HG03439 (cell line): ENCODE results near the gene PROCA1.

Experiments used
- ATAC-seq: cut with Tn5 transposase; IDR thresholded peaks from one replicate; pipeline ENCODE4 v1.9.1; 2021; ENCODE audit warnings: mild to moderate bottlenecking, moderate library complexity; ENCODE audit not compliant: unreplicated experiment

The PROCA1 gene, protein sequence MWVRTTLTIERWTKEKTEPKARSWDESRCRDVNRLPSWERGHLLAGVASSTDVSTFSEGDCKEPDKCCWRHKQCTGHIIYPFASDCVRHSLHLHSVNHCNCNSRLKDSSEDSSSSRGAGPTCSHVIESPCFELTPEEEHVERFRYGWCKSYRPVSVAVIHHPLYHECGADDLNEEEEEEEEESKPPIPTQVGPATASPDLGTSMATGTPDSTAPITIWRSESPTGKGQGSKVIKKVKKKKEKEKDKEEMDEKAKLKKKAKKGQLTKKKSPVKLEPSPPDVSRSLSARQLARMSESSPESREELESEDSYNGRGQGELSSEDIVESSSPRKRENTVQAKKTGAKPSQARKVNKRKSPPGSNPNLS

DNA sequence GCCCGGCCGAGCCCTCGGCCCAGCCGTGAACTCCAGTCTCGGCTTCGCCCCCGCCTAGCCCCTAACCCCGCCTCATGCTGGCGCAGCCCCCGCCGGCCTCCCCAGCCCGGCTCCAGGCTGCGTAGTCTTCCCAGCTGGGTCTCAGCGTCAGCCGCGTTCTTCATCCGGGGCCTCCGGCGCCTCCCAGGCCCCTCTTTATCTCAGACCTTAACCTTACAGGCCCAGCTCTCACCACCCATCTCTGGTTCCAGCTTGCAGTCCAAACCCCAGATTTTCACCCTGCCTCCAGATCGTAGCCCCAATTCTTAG is at the start of gene PROCA1:
PROCA1 (minus strand) TSS at position 166 of the 309 bp plus-strand sequence. CDS start 228 bp downstream, outside the sequence.
- ATAC-seq: no peak

DNA sequence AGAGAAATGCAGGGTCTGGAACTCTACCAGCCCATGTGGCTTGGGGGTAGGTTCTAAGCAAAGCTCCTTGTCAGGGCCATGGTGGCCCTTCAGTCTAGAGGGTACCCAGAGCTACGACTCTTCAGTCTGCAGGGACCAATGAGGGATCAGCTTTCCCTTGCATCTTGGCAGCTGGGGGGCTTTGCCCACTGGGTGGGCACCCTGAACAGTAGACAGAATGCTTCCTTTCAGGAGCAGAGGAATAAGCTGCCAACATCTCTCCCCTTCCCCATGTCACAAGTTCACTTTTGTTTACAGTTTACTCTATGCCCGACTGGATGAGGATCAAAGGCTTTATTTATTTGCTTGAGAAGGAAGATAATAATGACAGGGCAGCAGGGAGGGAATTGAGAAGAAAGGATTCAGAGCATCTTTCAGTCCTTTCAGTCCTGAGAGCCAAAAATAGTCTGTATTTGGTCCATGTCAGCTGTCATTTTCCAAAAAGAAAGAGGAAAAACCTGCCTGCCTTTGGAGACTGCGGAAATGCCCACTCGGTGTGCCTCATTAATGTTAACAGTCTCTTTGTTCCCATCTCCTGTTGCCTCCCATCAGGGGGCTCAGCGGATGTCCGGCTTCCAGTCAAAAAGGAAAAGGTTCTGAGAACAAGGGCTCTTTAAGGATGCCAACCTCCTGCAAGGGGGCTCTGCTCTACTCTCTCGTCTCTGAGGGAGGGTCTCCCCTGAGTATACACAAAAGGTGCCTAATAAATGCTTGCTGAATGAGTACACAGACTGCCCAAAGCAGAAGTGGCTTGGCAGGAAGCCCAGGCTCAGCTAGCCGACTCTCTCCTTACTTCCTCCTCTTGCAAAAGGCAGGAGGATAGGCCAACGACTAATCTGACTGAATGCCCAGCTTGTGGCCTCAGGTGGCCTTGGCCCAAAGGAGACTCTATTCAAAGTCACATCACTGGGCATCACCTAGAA is 49.2 kb upstream of the PROCA1 start:
- no peak for ATAC-seq

DNA sequence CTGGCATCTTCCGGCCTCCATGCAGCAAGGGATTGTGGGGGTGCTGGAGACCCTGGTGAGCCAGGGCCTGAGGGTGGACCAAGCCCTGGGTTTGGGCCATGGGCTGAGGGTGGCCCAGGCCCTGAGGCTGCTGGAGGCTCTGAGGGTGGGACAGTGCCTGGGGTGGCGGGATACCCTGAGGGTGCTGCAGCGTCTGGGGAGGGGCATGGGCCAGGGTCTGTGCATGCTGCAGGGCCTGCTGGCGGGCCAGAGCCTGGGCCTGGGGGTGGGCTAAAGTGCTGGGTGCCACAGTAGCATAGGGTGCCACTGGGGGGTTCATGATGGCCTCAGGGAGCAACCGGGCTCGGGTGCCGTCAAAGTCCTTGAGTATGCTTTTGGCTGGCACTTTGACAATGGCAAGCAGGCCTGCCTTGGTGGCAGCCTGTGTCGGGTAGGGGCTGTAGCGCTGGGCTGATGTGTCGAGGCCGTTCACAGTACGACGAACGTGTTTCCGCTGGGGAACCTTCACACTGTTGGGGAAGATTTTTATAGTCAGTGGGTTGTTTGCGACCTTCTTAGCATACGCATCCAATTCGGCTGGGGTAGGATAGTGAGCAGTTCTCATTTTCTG is 47.7 kb upstream of the PROCA1 start:
- ATAC-seq: no peak

DNA sequence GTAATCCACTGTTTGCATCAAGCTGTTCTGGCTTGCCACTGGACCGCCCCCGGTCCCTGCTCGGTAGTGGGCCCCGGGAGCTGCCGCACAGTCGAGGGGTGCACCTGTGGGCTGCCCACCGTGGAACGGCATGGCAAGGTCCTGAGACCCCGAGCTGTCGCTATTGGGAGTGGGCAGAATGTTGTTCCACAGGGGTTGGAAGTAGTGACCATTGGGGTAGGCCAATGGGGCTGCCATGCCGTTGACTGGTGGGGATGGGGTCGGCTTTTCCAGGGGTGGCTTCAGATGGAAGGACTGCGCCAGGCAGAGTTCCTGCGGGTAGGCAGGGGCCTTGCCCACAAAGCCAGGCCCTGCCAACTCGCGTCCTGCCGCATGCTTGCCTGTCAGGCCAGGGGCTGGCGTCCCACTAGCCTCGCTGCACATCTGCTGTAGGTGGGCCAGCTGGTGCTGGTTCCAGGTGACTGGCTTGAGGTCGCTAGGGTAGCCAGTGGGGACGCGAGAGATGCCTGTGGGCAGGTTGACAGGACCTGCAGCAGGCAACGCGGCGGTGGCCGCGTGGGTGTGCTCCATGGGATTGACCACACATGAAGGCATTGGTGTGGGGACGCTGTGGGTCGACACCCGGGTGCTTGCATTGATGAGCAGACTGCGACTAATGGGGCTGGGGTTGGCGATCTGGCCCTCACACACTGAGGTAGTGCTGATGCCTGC is 46.9 kb upstream of the PROCA1 start:
- no peak for ATAC-seq

DNA sequence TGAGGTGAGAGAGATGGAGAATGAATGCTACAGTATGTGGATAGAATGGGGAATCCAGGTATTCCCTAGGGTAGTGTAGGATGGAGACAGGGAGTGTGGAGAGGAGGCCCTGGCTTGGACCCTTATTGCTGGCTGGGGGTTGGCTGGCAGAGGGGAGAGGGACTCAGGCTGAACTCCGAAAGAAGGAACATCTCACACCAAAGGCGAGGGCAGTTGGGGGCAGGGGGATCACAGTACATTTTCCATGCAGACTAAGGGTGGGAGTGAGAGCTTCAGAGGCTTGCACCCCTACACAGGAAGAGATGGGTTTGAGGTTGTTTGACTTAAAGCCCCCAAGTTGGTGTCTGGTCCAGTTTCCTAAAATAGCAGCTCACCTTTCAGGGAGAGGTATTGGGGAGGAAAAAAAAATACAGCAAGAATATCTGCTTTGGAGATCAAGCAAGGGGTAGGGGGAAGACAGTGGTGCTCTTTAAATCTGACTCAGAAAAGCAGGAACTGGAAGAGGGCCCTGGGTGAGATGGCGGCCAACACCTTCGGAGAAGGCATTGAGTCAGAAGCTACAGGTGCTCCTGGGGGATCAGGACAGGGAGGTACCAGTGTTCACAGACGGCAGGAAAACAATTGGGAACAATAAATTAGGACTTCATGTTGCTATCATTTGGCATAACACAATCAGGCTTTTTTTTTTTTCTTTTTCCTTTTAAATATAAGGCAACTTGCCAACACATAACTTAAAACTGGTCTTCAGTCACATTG is 44.5 kb upstream of the PROCA1 start:
- ATAC-seq: no peak

DNA sequence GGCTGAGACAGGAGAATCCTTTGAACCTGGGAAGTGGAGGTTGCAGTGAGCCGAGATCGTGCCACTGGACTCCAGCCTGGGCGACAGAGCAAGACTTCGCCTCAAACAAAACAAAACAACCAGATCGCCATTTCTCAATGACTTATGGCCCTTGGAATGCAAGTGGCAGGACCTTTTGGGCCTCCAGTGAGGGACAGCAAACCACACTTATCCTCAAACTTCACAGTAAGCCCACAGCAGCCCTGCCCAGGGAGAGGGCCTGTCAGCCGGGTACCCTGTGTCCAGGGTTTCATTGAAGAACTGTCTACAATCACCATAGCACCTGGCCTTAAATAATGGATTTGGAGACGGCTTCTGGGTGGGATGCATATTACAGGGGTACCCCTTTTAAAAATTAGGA is 43.8 kb upstream of the PROCA1 start:
- ATAC-seq: no peak

DNA sequence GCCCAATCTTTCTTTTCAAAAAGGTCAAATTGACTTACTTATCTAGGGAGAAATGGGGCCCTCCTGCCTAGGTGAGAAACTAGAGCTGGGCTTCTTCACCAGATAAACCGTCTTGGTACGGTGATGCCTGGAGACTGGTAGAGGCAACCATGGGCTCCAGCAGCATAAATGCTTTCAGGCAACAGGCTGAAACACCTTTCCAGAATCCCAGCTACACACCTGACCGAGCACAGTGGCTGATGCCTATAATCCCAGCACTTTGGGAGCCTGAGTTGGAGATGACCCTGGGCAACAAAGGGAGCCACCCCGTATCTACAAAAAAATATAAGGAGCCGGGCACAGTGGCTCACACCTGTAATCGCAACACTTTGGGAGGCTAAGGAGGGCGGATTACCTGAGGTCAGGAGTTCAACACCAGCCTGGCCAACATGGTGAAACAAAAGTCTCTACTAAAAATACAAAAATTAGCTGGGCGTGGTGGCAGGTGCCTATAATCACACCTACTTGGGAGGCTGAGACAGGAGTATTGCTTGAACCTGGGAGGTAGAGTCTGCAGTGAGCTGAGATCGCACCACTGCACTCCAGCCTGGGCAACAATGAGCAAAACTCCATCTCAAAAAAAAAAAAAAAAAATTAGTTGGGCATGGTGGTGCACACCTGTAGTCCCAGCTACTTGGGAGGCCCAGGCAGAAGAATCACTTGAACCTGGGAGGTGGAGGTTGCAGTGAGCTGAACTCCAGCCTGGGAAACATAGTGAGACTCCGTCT is 40.1 kb upstream of the PROCA1 start:
- ATAC-seq: no peak

DNA sequence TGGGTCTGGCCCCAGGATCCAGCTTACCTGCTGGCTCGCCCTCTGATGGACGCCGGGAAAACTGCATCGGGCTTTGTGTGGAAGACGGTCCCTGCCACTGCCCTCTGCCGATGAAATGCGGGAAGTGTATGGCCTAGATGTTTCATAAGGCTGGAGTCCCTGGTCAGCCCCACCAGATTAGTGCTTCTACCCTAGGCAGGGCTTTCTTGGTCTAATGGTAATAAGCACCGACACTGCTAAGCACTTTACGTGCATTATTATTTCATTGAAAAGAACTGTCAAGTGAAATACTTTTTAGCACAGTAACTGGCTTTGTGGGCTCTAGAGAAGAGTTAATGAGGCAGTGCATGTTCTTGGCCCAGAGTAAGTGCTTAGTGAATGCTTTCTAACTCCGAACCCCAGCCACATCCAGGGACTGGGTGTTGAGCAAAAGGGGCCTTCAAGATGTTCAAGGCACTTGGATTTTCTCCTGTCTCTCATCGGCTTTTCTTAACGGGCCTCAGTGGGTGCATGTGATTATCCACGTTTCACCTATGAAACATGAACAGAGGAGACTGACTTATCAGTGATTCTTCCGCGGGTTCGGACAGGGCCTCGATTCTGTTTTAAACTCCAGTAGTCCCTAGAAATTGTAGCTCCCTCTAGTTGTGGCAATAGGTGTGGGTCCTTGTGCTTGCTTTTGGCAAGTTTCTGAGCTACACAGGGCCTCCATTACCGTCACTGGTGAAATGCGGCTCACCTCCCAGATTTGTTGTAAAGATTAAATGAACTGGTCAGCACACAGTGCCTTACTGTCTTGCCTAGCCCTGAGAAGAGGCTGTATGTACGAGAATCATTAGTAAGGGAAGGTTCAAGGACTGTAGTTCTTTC is 38.7 kb upstream of the PROCA1 start:
- peak; percentile 68 for ATAC-seq

DNA sequence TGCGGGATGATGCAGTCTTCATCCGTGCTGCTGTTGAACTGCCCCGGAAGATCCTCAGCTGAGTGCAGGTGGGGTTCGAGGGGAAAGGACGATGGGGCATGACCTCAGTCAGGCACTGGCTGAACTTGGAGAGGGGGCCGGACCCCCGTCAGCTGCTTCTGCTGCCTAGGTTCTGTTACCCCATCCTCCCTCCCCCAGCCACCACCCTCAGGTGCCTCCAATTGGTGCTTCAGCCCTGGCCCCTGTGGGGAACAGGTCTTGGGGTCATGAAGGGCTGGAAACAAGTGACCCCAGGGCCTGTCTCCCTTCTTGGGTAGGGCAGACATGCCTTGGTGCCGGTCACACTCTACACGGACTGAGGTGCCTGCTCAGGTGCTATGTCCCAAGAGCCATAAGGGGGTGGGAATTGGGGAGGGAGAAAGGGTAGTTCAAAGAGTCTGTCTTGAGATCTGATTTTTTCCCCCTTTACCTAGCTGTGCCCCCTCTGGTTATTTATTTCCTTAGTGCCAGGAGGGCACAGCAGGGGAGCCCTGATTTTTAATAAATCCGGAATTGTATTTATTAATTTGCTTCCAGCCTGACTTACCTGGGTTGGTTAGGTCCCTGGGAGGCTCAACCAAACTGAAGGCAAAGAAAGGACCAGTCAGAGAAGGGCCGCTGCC is 38.0 kb upstream of the PROCA1 start:
- ATAC-seq: peak; percentile 2

DNA sequence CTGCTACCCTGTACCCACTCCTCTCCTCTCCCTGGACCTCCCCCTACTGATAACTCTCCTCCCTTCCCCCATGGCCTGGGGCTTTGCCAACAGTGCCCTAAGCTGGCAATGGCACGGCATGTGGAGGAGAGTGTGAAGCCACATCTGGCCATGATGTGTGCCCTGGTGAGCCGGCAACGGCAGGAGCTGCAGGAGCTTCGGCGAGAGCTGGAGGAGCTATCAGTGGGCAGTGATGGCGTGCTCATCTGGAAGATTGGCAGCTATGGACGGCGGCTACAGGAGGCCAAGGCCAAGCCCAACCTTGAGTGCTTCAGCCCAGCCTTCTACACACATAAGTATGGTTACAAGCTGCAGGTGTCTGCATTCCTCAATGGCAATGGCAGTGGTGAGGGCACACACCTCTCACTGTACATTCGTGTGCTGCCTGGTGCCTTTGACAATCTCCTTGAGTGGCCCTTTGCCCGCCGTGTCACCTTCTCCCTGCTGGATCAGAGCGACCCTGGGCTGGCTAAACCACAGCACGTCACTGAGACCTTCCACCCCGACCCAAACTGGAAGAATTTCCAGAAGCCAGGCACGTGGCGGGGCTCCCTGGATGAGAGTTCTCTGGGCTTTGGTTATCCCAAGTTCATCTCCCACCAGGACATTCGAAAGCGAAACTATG is 37.3 kb upstream of the PROCA1 start:
- no peak for ATAC-seq

DNA sequence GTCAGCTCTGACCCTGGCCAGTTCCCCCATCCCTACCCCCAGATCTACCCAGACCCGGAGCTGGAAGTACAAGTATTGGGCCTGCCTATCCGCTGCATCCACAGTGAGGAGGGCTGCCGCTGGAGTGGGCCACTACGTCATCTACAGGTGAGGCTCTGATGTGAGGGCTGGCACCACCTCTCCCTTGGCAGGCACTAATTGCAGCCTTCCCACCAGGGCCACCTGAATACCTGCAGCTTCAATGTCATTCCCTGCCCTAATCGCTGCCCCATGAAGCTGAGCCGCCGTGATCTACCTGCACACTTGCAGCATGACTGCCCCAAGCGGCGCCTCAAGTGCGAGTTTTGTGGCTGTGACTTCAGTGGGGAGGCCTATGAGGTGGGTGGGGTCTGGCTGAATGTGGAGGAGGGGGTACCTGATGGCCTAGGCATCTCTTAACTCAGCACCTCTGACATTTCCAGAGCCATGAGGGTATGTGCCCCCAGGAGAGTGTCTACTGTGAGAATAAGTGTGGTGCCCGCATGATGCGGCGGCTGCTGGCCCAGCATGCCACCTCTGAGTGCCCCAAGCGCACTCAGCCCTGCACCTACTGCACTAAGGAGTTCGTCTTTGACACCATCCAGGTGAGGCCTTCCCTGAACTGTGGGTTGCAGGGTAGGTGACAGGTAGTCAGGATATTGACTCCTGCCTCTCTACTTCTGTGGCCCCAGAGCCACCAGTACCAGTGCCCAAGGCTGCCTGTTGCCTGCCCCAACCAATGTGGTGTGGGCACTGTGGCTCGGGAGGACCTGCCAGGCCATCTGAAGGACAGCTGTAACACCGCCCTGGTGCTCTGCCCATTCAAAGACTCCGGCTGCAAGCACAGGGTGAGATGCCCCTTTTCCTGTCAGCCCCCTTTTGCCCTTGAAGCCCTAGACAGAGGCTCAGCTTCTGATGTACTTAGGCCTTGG is 36.4 kb upstream of the PROCA1 start:
- no peak for ATAC-seq

DNA sequence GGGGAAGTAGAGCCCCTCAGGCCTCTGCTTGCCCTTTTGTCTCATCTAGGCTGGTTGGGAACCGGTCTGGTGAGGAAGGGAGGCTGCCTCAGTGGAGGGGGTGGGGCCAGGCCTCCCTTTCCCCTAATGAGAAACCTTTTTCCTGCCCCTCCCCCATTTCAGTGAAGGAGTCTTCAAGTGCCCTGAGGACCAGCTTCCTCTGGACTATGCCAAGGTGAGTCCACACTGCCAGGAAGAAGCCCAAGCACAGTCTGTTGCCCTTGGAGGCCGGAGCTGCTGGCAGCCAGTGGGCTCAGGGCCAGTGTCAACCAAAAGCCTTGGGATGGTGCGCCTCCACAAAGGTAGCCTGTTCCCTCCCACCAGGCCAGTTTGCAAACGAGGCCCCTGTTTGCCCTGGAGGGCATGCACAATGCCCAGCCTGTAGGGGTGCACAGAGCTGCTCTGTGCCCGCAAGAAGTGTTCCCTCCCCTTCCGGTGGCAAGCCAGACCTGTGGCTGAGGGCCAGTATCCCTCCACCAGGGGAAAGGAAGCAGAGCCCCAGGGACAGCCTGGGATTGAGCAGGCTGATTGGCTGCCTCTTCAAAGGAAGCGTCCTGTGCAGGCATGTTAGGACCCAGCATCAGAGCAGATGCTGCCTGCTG is 35.5 kb upstream of the PROCA1 start:
- ATAC-seq: no peak

DNA sequence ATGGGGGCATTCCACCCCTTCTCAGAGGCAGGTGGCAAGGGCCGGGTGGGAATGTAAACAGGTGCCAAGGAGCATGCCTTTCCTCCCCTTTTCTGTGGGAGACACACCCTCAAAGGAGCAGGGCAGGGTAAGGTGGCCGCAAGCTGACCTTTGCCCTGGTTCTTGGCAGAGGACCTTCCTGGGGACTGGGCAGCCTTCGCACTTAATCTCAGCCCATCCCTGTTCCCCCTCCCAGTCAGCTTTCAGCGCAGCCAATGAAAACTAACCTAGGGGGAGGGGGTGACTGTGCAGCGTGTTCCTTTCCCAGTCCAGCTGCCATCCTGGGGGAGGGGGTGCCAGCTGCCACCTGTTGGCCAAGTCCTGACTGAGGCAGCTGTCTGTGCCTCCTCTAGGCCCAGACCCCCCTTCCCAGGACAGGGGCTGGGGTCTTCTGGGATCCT is 34.9 kb upstream of the PROCA1 start:
- no peak for ATAC-seq

DNA sequence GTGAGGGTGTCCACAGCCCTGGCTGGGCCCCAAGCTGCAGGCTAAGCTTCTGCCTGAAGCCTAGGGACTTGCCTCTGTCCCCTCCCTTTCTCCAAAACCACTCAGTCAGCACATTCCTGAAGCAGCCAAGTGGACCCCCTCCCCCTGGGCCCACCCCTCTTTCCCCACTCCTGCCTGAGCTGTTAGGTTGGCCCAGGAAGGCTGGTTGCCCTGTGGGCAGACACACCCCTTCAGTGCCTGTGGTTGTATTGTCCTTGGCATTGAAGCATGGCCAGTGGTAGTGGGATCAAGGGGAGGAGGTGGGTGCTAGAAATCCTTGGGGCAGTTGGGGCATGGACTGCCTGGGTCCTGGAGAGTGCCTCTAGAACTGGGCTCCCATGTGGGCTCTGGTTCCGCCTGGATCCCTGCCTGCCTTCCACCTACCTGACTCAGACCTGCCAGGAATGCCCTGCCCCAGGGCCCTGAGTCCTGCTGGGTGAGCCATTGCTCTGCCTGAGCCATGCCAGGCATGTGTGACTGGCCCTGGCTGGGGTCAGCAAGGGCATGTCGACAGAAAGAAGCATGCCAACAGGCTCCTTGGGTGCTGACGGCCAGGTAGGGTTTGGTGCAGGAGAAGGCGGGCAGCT is 34.2 kb upstream of the PROCA1 start:
- no peak for ATAC-seq

DNA sequence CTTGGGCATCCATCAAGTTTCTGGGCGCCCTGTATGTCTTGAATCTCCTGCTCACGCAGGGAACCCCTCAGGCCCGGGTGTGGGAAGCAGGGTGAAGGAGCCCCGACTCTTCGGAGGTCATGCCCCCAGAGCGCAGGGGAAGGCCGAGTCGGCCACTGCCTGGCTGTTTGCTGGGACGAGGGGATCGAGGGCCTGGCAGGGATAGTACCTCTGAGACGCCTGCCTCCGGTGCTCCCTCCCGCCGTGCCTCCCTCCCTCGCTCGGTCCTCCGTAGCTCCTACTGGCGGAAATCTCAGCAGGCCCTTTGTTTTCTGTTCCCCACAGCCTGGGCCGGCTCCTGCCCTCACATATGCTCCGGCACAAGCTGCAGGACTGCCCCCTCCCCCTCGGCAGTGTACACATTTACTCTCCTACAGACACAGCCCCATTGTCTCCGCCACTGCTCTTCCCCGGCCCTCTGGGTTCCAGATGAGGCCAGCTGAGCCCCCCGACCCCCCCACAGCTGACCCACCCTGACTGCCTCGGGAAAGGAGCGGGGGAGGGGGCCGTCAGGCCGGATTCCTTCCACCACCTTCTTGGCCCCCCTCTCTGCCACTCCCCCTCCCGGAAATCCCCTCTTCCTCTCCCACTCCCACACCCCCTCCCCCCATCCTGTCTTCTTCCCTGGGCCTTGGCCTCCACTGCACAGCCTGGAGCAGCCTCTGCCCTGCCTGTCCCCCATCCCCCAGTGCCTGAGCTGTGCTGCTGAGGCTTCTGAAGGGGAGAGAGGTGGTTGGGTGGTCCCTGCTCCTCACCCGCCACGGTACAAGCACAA is 33.5 kb upstream of the PROCA1 start:
- ATAC-seq: no peak
